Panc1 (cell line): ENCODE measurements around the gene CDC42EP4.

Source experiments
- CTCF ChIP-seq: fragments of 450-650 bp; IDR thresholded peaks from 2 replicates; pipeline ENCODE4 v1.5.1; 2017; ENCODE audit warnings: mild to moderate bottlenecking
- POLR2AphosphoS5 ChIP-seq: IDR thresholded peaks from 2 replicates; pipeline ENCODE4 v1.6.1; 2012; ENCODE audit warnings: mild to moderate bottlenecking, low read depth, low read length, moderate library complexity
- REST ChIP-seq, 2 experiments: IDR thresholded peaks; 2 replicates each; pipeline ENCODE4 v1.6.1; 2011 to 2012; ENCODE audit warnings: low read depth in 2 of 2, control low read depth in 1 of 2, low read length in 1 of 2, mild to moderate bottlenecking in 1 of 2, moderate library complexity in 1 of 2; ENCODE audit not compliant: insufficient read depth in 1 of 2
- SIN3A ChIP-seq: IDR thresholded peaks from 2 replicates; pipeline ENCODE4 v1.6.1; 2012; ENCODE audit warnings: low read depth, mild to moderate bottlenecking, low read length, moderate library complexity, borderline replicate concordance; ENCODE audit not compliant: insufficient read depth

- TF ChIP-seq CTCF (no peak), POLR2AphosphoS5 (no peak), REST (IDR thresholded peaks at IDR 0.05; ENCODE audit: insufficient read depth in 1 of 2, low read depth in 2 of 2, low read length in 1 of 2) (no peak), SIN3A (no peak)
Measured at GRCh38 chr17:73318836-73319235, 7.0 kb upstream of the CDC42EP4 start.
